GM23338 (cell line): ENCODE results near the gene GSS. TPM values are rescaled to one million over a fixed set of nuclear protein-coding genes. Genes with fewer than 3 reads are reported as not detected.

ENCODE experiments used
- ATAC-seq: fragments of 200-7000 bp; cut with Tn5 transposase; 3 replicates; pipeline ENCODE4 v1.9.1; 2020
- DNase-seq: peaks from one replicate; pipeline ENCODE4 v3.0.0-alpha.2; 2015; ENCODE audit warnings: low spot score
- H2AFZ ChIP-seq: fragments of 200-600 bp; sonication (generic); 2 replicates; pipeline ENCODE4 v1.8.0; 2016; ENCODE audit warnings: antibody characterized with exemption, mild to moderate bottlenecking, moderate library complexity
- H3F3A ChIP-seq: fragments of 200-600 bp; sonication (generic); replicated peaks from 2 replicates; pipeline ENCODE4 v1.8.0; 2017; ENCODE audit warnings: antibody characterized with exemption, mixed run types, low read depth
- H3K27ac ChIP-seq: fragments of 200-600 bp; sonication (generic); 2 replicates; pipeline ENCODE4 v1.6.1; 2016; ENCODE audit warnings: low read depth
- H3K27me3 ChIP-seq: fragments of 200-600 bp; sonication (generic); 2 replicates; pipeline ENCODE4 v1.8.0; 2016; ENCODE audit warnings: mild to moderate bottlenecking, mixed run types, moderate library complexity; ENCODE audit not compliant: insufficient read depth
- H3K36me3 ChIP-seq: fragments of 200-600 bp; sonication (generic); 2 replicates; pipeline ENCODE4 v1.8.0; 2016; ENCODE audit warnings: mild to moderate bottlenecking; ENCODE audit not compliant: insufficient read depth
- H3K4me1 ChIP-seq: fragments of 200-600 bp; sonication (generic); 2 replicates; pipeline ENCODE4 v1.8.0; 2016; ENCODE audit warnings: mild to moderate bottlenecking, moderate library complexity; ENCODE audit not compliant: insufficient read depth
- H3K4me2 ChIP-seq: fragments of 200-600 bp; sonication (generic); 2 replicates; pipeline ENCODE4 v1.7.1; 2017; ENCODE audit warnings: mixed run types
- H3K4me3 ChIP-seq: fragments of 200-600 bp; sonication (generic); 2 replicates; pipeline ENCODE4 v1.6.1; 2016; ENCODE audit warnings: mixed run types
- H3K79me2 ChIP-seq: fragments of 200-600 bp; sonication (generic); replicated peaks from 2 replicates; pipeline ENCODE4 v1.8.0; 2017; ENCODE audit warnings: mild to moderate bottlenecking; ENCODE audit not compliant: insufficient read depth
- H3K9me2 ChIP-seq: fragments of 200-600 bp; sonication (generic); 2 replicates; pipeline ENCODE4 v1.8.0; 2017; ENCODE audit not compliant: insufficient read depth
- H4K20me1 ChIP-seq: fragments of 200-600 bp; sonication (generic); replicated peaks from 2 replicates; pipeline ENCODE4 v1.8.0; 2017; ENCODE audit warnings: mild to moderate bottlenecking; ENCODE audit not compliant: insufficient read depth
- H3K27ac Mint-ChIP-seq: 2 replicates; pipeline ENCODE4 v1.8.0; 2020; ENCODE audit warnings: inconsistent platforms, mild to moderate bottlenecking, moderate library complexity, mixed read lengths
- H3K27me3 Mint-ChIP-seq: 3 replicates; pipeline ENCODE4 v1.8.0; 2022; ENCODE audit warnings: low read depth, mild to moderate bottlenecking, moderate library complexity, mixed read lengths, inconsistent platforms; ENCODE audit not compliant: insufficient read depth, poor library complexity
- H3K36me3 Mint-ChIP-seq: 3 replicates; pipeline ENCODE4 v1.8.0; 2021; ENCODE audit warnings: low read depth, mild to moderate bottlenecking, inconsistent platforms, moderate library complexity, mixed read lengths
- H3K4me1 Mint-ChIP-seq: 3 replicates; pipeline ENCODE4 v1.8.0; 2020; ENCODE audit warnings: mild to moderate bottlenecking, inconsistent platforms, mixed read lengths
- H3K4me3 Mint-ChIP-seq: 3 replicates; pipeline ENCODE4 v1.8.0; 2021; ENCODE audit warnings: moderate library complexity, mild to moderate bottlenecking, inconsistent platforms, mixed read lengths
- H3K9me3 Mint-ChIP-seq: 3 replicates; pipeline ENCODE4 v1.8.0; 2020; ENCODE audit warnings: moderate library complexity, mild to moderate bottlenecking, inconsistent platforms, mixed read lengths
- CREB1 ChIP-seq: fragments of 250-450 bp; sonication (Bioruptor Pico); IDR thresholded peaks from 2 replicates; pipeline ENCODE4 v1.5.0; 2020; ENCODE audit warnings: low read depth, mild to moderate bottlenecking, moderate library complexity
- ETS1 ChIP-seq: IDR thresholded peaks from 2 replicates; pipeline ENCODE4 v1.6.1; 2016; ENCODE audit warnings: antibody characterized with exemption
- EZH2 ChIP-seq: fragments of 200-600 bp; sonication (generic); IDR thresholded peaks from one replicate; pipeline ENCODE4 v1.8.0; 2017; ENCODE audit warnings: antibody characterized with exemption, mild to moderate bottlenecking, low read depth; ENCODE audit not compliant: unreplicated experiment
- EZH2phosphoT487 ChIP-seq: fragments of 200-600 bp; sonication (generic); IDR thresholded peaks from one replicate; pipeline ENCODE4 v1.8.1; 2018; ENCODE audit warnings: antibody characterized with exemption; ENCODE audit not compliant: unreplicated experiment
- JUNB ChIP-seq: IDR thresholded peaks from one replicate; pipeline ENCODE4 v1.6.1; 2016; ENCODE audit warnings: antibody characterized with exemption; ENCODE audit not compliant: unreplicated experiment
- NANOG ChIP-seq: IDR thresholded peaks from 2 replicates; pipeline ENCODE4 v1.6.1; 2016; ENCODE audit warnings: antibody characterized with exemption, borderline replicate concordance
- POLR2AphosphoS5 ChIP-seq: IDR thresholded peaks from 2 replicates; pipeline ENCODE4 v1.6.1; 2016; ENCODE audit warnings: antibody characterized with exemption, low read depth
- REST ChIP-seq: IDR thresholded peaks from one replicate; pipeline ENCODE4 v1.6.1; 2018; ENCODE audit warnings: antibody characterized with exemption; ENCODE audit not compliant: unreplicated experiment
- STAT1 ChIP-seq: IDR thresholded peaks from one replicate; pipeline ENCODE4 v1.6.1; 2016; ENCODE audit warnings: antibody characterized with exemption; ENCODE audit not compliant: unreplicated experiment
- ZNF114 ChIP-seq: fragments of 250-450 bp; sonication (Bioruptor Pico); IDR thresholded peaks from 2 replicates; pipeline ENCODE4 v1.5.0; 2020; ENCODE audit warnings: mild to moderate bottlenecking, moderate library complexity
- ZNF331 ChIP-seq: fragments of 250-450 bp; sonication (Bioruptor Pico); IDR thresholded peaks from 2 replicates; pipeline ENCODE4 v1.5.0; 2020; ENCODE audit warnings: low read depth, mild to moderate bottlenecking, moderate library complexity
- polyA plus RNA-seq: library from polyadenylated mRNA; unstranded; fragments of >200 nt; fragmentation: Nextera tagmentation; extraction: Ambion mirVana; gene quantifications from 2 replicates; pipeline ENCODE4 v1.2.1, GENCODE V29; 2016
- total RNA-seq: library from RNA; depleted of rRNA; stranded (reverse); fragments of >200 nt; shearing (Covaris generic); gene quantifications from 2 replicates; pipeline ENCODE4 v1.2.3, GENCODE V29; 2014
- TF ChIP-seq, protein P1 (sequence below), 2 experiments: fragments of 200-600 bp in 1 of 2; sonication (generic) in 1 of 2; conservative IDR thresholded peaks; 2 replicates each; pipeline versions ENCODE4 v1.5.1 to v1.6.1; 2016 to 2017; ENCODE audit warnings: antibody characterized with exemption in 2 of 2, low read depth in 2 of 2, mild to moderate bottlenecking in 2 of 2, moderate library complexity in 1 of 2
- TF ChIP-seq, protein P2 (sequence below): fragments of 250-450 bp; sonication (Bioruptor Pico); IDR thresholded peaks from 2 replicates; pipeline ENCODE4 v1.5.0; 2020; ENCODE audit warnings: mild to moderate bottlenecking, moderate library complexity

Gene GSS
- total and polyA plus RNA-seq, 2 experiments from 2014 or later = 34.0 to 63.3 TPM

- Histone ChIP-seq H3K27me3 (no peaks in the 10 kb centered on the region), H3K4me3 (no peak overlapping the region), H3F3A (0 out of 2 replicates have a peak, but pooled peaks cover 6% of the 10 kb centered on the region), H2AFZ (no peak overlapping the region), H3K9me2 (no peaks in the 10 kb centered on the region), H3K79me2 (no peaks in the 10 kb centered on the region), H4K20me1 (no peaks in the 10 kb centered on the region; the same call in 1 of the 2 replicates), H3K4me2 (no peak overlapping the region), H3K4me1 (no peaks in the 10 kb centered on the region), H3K36me3 (peaks cover 2% of the 10 kb centered on the region; the same call in 1 of the 2 replicates), H3K27ac (no peak overlapping the region)
- Mint-ChIP-seq H3K4me3 (no peak overlapping the region), H3K9me3 (peaks cover 4% of the 10 kb centered on the region; the same call in 2 of the 3 replicates), H3K27me3 (peaks cover 37% of the 10 kb centered on the region), H3K36me3 (peaks cover 39% of the 10 kb centered on the region), H3K4me1 (peaks cover 19% of the 10 kb centered on the region), H3K27ac (no peak overlapping the region)
- TF ChIP-seq ZNF331 (CRISPR knock-in tag) (no peak), CREB1 (CRISPR knock-in tag) (no peak), ZNF114 (CRISPR knock-in tag) (no peak), EZH2phosphoT487 (no peak), ETS1 (no peak), EZH2 (no peak), REST (no peak), JUNB (no peak), NANOG (no peak), STAT1 (no peak), POLR2AphosphoS5 (no peak)
- TF ChIP-seq, protein P1, sequence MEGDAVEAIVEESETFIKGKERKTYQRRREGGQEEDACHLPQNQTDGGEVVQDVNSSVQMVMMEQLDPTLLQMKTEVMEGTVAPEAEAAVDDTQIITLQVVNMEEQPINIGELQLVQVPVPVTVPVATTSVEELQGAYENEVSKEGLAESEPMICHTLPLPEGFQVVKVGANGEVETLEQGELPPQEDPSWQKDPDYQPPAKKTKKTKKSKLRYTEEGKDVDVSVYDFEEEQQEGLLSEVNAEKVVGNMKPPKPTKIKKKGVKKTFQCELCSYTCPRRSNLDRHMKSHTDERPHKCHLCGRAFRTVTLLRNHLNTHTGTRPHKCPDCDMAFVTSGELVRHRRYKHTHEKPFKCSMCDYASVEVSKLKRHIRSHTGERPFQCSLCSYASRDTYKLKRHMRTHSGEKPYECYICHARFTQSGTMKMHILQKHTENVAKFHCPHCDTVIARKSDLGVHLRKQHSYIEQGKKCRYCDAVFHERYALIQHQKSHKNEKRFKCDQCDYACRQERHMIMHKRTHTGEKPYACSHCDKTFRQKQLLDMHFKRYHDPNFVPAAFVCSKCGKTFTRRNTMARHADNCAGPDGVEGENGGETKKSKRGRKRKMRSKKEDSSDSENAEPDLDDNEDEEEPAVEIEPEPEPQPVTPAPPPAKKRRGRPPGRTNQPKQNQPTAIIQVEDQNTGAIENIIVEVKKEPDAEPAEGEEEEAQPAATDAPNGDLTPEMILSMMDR (conservative IDR thresholded peaks at IDR 0.05; ENCODE audit: low read depth in 2 of 2) = no peak
- TF ChIP-seq, protein P2, sequence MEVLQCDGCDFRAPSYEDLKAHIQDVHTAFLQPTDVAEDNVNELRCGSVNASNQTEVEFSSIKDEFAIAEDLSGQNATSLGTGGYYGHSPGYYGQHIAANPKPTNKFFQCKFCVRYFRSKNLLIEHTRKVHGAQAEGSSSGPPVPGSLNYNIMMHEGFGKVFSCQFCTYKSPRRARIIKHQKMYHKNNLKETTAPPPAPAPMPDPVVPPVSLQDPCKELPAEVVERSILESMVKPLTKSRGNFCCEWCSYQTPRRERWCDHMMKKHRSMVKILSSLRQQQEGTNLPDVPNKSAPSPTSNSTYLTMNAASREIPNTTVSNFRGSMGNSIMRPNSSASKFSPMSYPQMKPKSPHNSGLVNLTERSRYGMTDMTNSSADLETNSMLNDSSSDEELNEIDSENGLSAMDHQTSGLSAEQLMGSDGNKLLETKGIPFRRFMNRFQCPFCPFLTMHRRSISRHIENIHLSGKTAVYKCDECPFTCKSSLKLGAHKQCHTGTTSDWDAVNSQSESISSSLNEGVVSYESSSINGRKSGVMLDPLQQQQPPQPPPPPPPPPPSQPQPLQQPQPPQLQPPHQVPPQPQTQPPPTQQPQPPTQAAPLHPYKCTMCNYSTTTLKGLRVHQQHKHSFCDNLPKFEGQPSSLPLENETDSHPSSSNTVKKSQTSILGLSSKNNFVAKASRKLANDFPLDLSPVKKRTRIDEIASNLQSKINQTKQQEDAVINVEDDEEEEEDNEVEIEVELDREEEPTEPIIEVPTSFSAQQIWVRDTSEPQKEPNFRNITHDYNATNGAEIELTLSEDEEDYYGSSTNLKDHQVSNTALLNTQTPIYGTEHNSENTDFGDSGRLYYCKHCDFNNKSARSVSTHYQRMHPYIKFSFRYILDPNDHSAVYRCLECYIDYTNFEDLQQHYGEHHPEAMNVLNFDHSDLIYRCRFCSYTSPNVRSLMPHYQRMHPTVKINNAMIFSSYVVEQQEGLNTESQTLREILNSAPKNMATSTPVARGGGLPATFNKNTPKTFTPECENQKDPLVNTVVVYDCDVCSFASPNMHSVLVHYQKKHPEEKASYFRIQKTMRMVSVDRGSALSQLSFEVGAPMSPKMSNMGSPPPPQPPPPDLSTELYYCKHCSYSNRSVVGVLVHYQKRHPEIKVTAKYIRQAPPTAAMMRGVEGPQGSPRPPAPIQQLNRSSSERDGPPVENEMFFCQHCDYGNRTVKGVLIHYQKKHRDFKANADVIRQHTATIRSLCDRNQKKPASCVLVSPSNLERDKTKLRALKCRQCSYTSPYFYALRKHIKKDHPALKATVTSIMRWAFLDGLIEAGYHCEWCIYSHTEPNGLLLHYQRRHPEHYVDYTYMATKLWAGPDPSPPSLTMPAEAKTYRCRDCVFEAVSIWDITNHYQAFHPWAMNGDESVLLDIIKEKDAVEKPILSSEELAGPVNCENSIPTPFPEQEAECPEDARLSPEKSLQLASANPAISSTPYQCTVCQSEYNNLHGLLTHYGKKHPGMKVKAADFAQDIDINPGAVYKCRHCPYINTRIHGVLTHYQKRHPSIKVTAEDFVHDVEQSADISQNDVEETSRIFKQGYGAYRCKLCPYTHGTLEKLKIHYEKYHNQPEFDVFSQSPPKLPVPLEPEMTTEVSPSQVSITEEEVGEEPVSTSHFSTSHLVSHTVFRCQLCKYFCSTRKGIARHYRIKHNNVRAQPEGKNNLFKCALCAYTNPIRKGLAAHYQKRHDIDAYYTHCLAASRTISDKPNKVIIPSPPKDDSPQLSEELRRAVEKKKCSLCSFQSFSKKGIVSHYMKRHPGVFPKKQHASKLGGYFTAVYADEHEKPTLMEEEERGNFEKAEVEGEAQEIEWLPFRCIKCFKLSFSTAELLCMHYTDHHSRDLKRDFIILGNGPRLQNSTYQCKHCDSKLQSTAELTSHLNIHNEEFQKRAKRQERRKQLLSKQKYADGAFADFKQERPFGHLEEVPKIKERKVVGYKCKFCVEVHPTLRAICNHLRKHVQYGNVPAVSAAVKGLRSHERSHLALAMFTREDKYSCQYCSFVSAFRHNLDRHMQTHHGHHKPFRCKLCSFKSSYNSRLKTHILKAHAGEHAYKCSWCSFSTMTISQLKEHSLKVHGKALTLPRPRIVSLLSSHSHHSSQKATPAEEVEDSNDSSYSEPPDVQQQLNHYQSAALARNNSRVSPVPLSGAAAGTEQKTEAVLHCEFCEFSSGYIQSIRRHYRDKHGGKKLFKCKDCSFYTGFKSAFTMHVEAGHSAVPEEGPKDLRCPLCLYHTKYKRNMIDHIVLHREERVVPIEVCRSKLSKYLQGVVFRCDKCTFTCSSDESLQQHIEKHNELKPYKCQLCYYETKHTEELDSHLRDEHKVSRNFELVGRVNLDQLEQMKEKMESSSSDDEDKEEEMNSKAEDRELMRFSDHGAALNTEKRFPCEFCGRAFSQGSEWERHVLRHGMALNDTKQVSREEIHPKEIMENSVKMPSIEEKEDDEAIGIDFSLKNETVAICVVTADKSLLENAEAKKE (CRISPR knock-in tag) = no peak
- ATAC-seq = no peak
- no peak for DNase-seq
Observed at GRCh38 chr20:35000311-35000921, 44.8 kb upstream of the GSS start.
